Esophagus squamous epithelium (tissue), 4 donors: ENCODE data around the gene SCAANT1.

Experiments used
- POLR2A ChIP-seq, 4 donors: fragments of 450-650 bp; IDR thresholded peaks; one replicate each; pipeline ENCODE4 v1.6.1; 2017; ENCODE audit warnings: antibody characterized with exemption in 4 of 4, mild to moderate bottlenecking in 4 of 4, moderate library complexity in 3 of 4
- TF ChIP-seq, protein P1 (sequence below), 6 experiments: fragments of 450-650 bp in 4 of 6; fragments of 200-600 bp in 2 of 6; sonication (generic) in 2 of 6; IDR thresholded peaks; one replicate each; pipeline ENCODE4 v1.5.1; 2016 to 2019; ENCODE audit warnings: antibody characterized with exemption in 6 of 6, mild to moderate bottlenecking in 4 of 6, moderate library complexity in 4 of 6

DNA sequence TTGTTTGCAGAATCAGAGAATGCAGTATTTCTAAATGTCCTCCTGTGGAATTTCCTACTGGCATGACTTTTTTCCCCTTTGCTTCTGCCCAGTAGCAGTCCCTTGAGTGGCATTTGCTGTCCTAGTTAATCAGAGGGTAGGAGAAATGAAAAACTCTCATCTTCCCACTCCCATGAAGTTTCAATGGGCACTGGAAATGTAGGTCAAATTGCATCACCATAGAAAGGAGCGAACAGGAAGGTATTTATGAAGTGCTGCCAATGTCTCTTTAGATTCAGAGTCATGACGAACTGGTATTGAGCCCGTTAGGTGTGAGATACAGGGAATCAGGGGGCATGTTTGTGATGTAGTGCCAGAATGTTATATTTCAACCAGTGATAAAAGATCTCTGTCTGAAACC is 25.3 kb downstream of the SCAANT1 start:
- TF ChIP-seq, protein P1, sequence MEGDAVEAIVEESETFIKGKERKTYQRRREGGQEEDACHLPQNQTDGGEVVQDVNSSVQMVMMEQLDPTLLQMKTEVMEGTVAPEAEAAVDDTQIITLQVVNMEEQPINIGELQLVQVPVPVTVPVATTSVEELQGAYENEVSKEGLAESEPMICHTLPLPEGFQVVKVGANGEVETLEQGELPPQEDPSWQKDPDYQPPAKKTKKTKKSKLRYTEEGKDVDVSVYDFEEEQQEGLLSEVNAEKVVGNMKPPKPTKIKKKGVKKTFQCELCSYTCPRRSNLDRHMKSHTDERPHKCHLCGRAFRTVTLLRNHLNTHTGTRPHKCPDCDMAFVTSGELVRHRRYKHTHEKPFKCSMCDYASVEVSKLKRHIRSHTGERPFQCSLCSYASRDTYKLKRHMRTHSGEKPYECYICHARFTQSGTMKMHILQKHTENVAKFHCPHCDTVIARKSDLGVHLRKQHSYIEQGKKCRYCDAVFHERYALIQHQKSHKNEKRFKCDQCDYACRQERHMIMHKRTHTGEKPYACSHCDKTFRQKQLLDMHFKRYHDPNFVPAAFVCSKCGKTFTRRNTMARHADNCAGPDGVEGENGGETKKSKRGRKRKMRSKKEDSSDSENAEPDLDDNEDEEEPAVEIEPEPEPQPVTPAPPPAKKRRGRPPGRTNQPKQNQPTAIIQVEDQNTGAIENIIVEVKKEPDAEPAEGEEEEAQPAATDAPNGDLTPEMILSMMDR (IDR thresholded peaks at IDR 0.05) = no peak
- no peak for TF ChIP-seq POLR2A (IDR thresholded peaks at IDR 0.05)
